GM12878 (cell line): ENCODE measurements around the gene GRIK2. TPM values are rescaled to one million over a fixed set of nuclear protein-coding genes. Genes with fewer than 3 reads are reported as not detected.

Source experiments
- ATAC-seq: fragments of 200-7000 bp; cut with Tn5 transposase; 3 replicates; pipeline ENCODE4 v1.9.1; 2020; ENCODE audit warnings: mild to moderate bottlenecking, moderate library complexity
- BruUV-seq: library from RNA; stranded (reverse); fragments of 400-500 nt; replicated peaks from 2 replicates; lab custom pipeline; 2021; lab: Mats Ljungman, UMichigan
- CTCF ChIA-PET: fragments of 300-600 bp; sonication (Branson Sonifier 250); formaldehyde crosslinking; extraction: SDS; loops from one replicate; lab custom pipeline; 2021; ENCODE audit warnings: inconsistent platforms; lab: Yijun Ruan, JAX
- POLR2A ChIA-PET: fragments of 350-600 bp; formaldehyde crosslinking; extraction: SDS; loops from one replicate; lab custom pipeline; 2021; ENCODE audit warnings: inconsistent platforms; lab: Charles Lee
- RAD21 ChIA-PET: fragments of 300-600 bp; sonication (Branson Sonifier 250); formaldehyde crosslinking; loops from one replicate; lab custom pipeline; 2023; ENCODE audit warnings: antibody characterized with exemption; ENCODE audit not compliant: unreplicated experiment; lab: Charles Lee
- SMC1A ChIA-PET: fragments of 300-600 bp; sonication (Branson Sonifier 250); formaldehyde crosslinking; loops from one replicate; lab custom pipeline; 2023; ENCODE audit not compliant: unreplicated experiment, uncharacterized antibody; lab: Charles Lee
- DNase-seq: peaks from one replicate; pipeline ENCODE4 v3.0.0-alpha.2; 2011; ENCODE audit warnings: low read depth, low spot score
- FAIRE-seq: peaks from 3 replicates; lab custom pipeline; 2011; peaks lifted over from hg19 to GRCh38; lab: Jason Lieb, UNC
- H2AFZ ChIP-seq: 2 replicates; pipeline ENCODE4 v1.6.0; 2011; ENCODE audit warnings: low read depth, low read length, control low read depth; ENCODE audit not compliant: control insufficient read depth
- H3K27ac ChIP-seq: 2 replicates; pipeline ENCODE4 v1.5.1; 2011; ENCODE audit warnings: control low read depth; ENCODE audit not compliant: control insufficient read depth, insufficient read depth
- H3K27me3 ChIP-seq, 2 experiments: replicated peaks in 1 of 2; 2 replicates each; pipeline versions ENCODE4 v1.6.0 to v1.6.1; 2011; ENCODE audit warnings: low read length in 1 of 2; ENCODE audit not compliant: control insufficient read depth in 2 of 2, insufficient read depth in 2 of 2
- H3K36me3 ChIP-seq, 2 experiments: 2 replicates each; pipeline ENCODE4 v1.5.1; 2011; ENCODE audit warnings: low read length in 1 of 2; ENCODE audit not compliant: control insufficient read depth in 2 of 2, insufficient read depth in 2 of 2
- H3K4me1 ChIP-seq: 2 replicates; pipeline ENCODE4 v1.6.1; 2011; ENCODE audit warnings: mild to moderate bottlenecking, low read length, moderate library complexity, mixed read lengths; ENCODE audit not compliant: control insufficient read depth, insufficient read depth
- H3K4me2 ChIP-seq: 2 replicates; pipeline ENCODE4 v1.6.0; 2011; ENCODE audit warnings: control low read depth; ENCODE audit not compliant: control insufficient read depth, insufficient read depth
- H3K4me3 ChIP-seq: fragments of 200-600 bp; sonication (generic); 2 replicates; pipeline ENCODE4 v1.5.1; 2016
- H3K79me2 ChIP-seq: 2 replicates; pipeline ENCODE4 v1.6.0; 2011; ENCODE audit warnings: low read length; ENCODE audit not compliant: control insufficient read depth, insufficient read depth
- H3K9ac ChIP-seq: 2 replicates; pipeline ENCODE4 v1.8.0; 2011; ENCODE audit warnings: low read length, control low read depth, mixed read lengths; ENCODE audit not compliant: control insufficient read depth, insufficient read depth
- H3K9me3 ChIP-seq: replicated peaks from 3 replicates; pipeline ENCODE4 v1.5.1; 2011; ENCODE audit warnings: mild to moderate bottlenecking, low read length; ENCODE audit not compliant: control insufficient read depth, insufficient read depth
- H4K20me1 ChIP-seq: 2 replicates; pipeline ENCODE4 v1.6.0; 2011; ENCODE audit not compliant: control insufficient read depth, insufficient read depth
- BCLAF1 ChIP-seq: fragments of 450-650 bp; IDR thresholded peaks from 2 replicates; pipeline ENCODE4 v1.6.1; 2017; ENCODE audit warnings: antibody characterized with exemption, mild to moderate bottlenecking, moderate library complexity
- CBX5 ChIP-seq: sonication (generic); IDR thresholded peaks from 2 replicates; pipeline ENCODE4 v1.6.1; 2016; ENCODE audit warnings: low read depth, moderate library complexity, mild to moderate bottlenecking, inconsistent platforms
- CHD4 ChIP-seq: fragments of 200-600 bp; sonication (generic); IDR thresholded peaks from 2 replicates; pipeline ENCODE4 v1.6.1; 2016; ENCODE audit warnings: mild to moderate bottlenecking
- CREB1 ChIP-seq: IDR thresholded peaks from 2 replicates; pipeline ENCODE4 v1.6.1; 2012; ENCODE audit warnings: low read depth, mild to moderate bottlenecking, inconsistent platforms
- E2F8 ChIP-seq: fragments of 450-650 bp; IDR thresholded peaks from 2 replicates; pipeline ENCODE4 v1.6.1; 2018; ENCODE audit warnings: mild to moderate bottlenecking, low read depth, moderate library complexity; ENCODE audit not compliant: partially characterized antibody
- FOS ChIP-seq: IDR thresholded peaks from 3 replicates; pipeline ENCODE4 v1.6.1; 2011; ENCODE audit warnings: borderline replicate concordance; ENCODE audit not compliant: insufficient read length; ENCODE audit errors: extremely low read depth
- IRF5 ChIP-seq: fragments of 450-650 bp; IDR thresholded peaks from 2 replicates; pipeline ENCODE4 v1.6.1; 2017; ENCODE audit warnings: borderline replicate concordance
- NRF1 ChIP-seq: conservative IDR thresholded peaks from 2 replicates; pipeline ENCODE4 v1.6.1; 2011; ENCODE audit warnings: mild to moderate bottlenecking, low read depth, low read length, improper control_type of control experiment
- RAD21 ChIP-seq: IDR thresholded peaks from 2 replicates; pipeline ENCODE4 v1.6.1; 2011; ENCODE audit warnings: mild to moderate bottlenecking, low read depth, low read length, moderate library complexity; ENCODE audit not compliant: insufficient read depth
- RELA ChIP-seq: fragments of 450-650 bp; IDR thresholded peaks from 2 replicates; pipeline ENCODE4 v1.8.0; 2014; ENCODE audit warnings: borderline replicate concordance; ENCODE audit not compliant: partially characterized antibody
- SIN3A ChIP-seq: IDR thresholded peaks from 2 replicates; pipeline ENCODE4 v1.6.1; 2012; ENCODE audit warnings: low read depth, low read length, improper control_type of control experiment
- TCF7 ChIP-seq: IDR thresholded peaks from 2 replicates; pipeline ENCODE4 v1.6.1; 2014; ENCODE audit warnings: antibody characterized with exemption, borderline replicate concordance
- ZNF592 ChIP-seq: fragments of 450-650 bp; IDR thresholded peaks from 2 replicates; pipeline ENCODE4 v1.6.1; 2017; ENCODE audit warnings: mild to moderate bottlenecking, moderate library complexity
- WGBS: methylation state at CpG from one replicate; pipeline ENCODE4 v1.1.6; 2016; ENCODE audit warnings: low lambda C conversion rate; ENCODE audit not compliant: insufficient replicate concordance, insufficient coverage; ENCODE audit errors: missing lambda C conversion rate; 5-methylcytosine and 5-hydroxymethylcytosine counted together
- in situ Hi-C: fragments of 300-500 bp; cut with MboI; formaldehyde crosslinking; loops from 9 replicates; pipeline ENCODE4 v1.14.3; 2018; ENCODE audit warnings: mixed read lengths
- intact Hi-C: fragments of 100-400 bp; cut with micrococcal nuclease; formaldehyde crosslinking; loops from one replicate; pipeline ENCODE4 v1.14.2; 2022; ENCODE audit not compliant: unreplicated experiment
- polyA plus RNA-seq, 11 experiments: library from polyadenylated mRNA; depleted of rRNA in 4 of 11; unstranded in 6 of 11; stranded (reverse) in 5 of 11; fragments of >200 nt; fragmentation: Nextera tagmentation in 4 of 11; fragmentation: Illumina TruSeq in 1 of 11; extraction: Ambion mirVana in 4 of 11; extraction: Trizol in 1 of 11; gene quantifications; 1 replicate in 1 of 11; 2 replicates in 10 of 11; pipeline versions ENCODE4 v1.2.1 to v1.2.3, GENCODE V29; 2011 to 2016; ENCODE audit warnings: inconsistent platforms in 2 of 11, missing spikeins in 2 of 11, low read depth in 1 of 11
- total RNA-seq, 4 experiments: library from RNA; depleted of rRNA in 3 of 4; stranded (reverse); fragments of >200 nt in 3 of 4; fragmentation: Illumina TruSeq in 1 of 4; extraction: Trizol in 1 of 4; gene quantifications; 2 replicates each; pipeline versions ENCODE4 v1.2.1 to v1.2.3, GENCODE V29; 2013 to 2021

GRIK2 gene
- total and polyA plus RNA-seq, 10 of the 15 experiments (the other 5 are each of a cell fraction or from before 2014, with no cell fraction given), result not detected

- Histone ChIP-seq H3K4me2 (no peak overlapping the region), H2AFZ (no peak overlapping the region), H3K36me3 (no peaks in the 10 kb centered on the region), H3K27ac (no peak overlapping the region), H3K27me3 (no peaks in the 10 kb centered on the region), H3K4me1 (no peaks in the 10 kb centered on the region)
- intact Hi-C loops (no loop called here), in situ Hi-C loops (no loop called here)
- ATAC-seq (no peak), FAIRE-seq (no peak), DNase-seq (no peak)
- ChIA-PET RAD21 (no interaction called here), CTCF (no interaction called here), SMC1A (no interaction called here)
- no peak for TF ChIP-seq BCLAF1
- TF ChIP-seq E2F8, result no peak
- no peak for TF ChIP-seq ZNF592
- no peak for TF ChIP-seq TCF7
- no peak for TF ChIP-seq CREB1
- TF ChIP-seq IRF5, result no peak
- TF ChIP-seq RELA, result no peak
- TF ChIP-seq NRF1, result no peak
- TF ChIP-seq CHD4, result no peak
- TF ChIP-seq RAD21, result no peak
- no peak for TF ChIP-seq SIN3A
- no peak for TF ChIP-seq CBX5
- TF ChIP-seq FOS, result no peak
- TF ChIP-seq, all 136 proteins: peak for 0
- Histone ChIP-seq H3K9ac (no peak overlapping the region), H4K20me1 (no peaks in the 10 kb centered on the region), H3K79me2 (no peaks in the 10 kb centered on the region), H3K4me3 (no peak overlapping the region), H3K9me3 (no peaks in the 10 kb centered on the region)
- WGBS, result 36% methylated on average over 3 of the region's 3 CpGs
- BruUV-seq, result no TSS peak
- POLR2A ChIA-PET, result no interaction called here
Observed at GRCh38 chr6:101490857-101491256, 97.3 kb downstream of the GRIK2 start.
